NCI-H2107 treated with DMSO at 0.1 percent for 48 hours (cell line): ENCODE measurements around the gene SCAI.
"Not testable (repeated sequence)": the region's sequence is repeated elsewhere in the genome, so short reads cannot be mapped to it uniquely, and the experiment has no call there.

ENCODE experiments used
- DNase-seq: peaks from one replicate; lab custom pipeline; 2025; ENCODE audit not compliant: unreplicated experiment; lab: John Stamatoyannopoulos, UW

Gene SCAI

DNA sequence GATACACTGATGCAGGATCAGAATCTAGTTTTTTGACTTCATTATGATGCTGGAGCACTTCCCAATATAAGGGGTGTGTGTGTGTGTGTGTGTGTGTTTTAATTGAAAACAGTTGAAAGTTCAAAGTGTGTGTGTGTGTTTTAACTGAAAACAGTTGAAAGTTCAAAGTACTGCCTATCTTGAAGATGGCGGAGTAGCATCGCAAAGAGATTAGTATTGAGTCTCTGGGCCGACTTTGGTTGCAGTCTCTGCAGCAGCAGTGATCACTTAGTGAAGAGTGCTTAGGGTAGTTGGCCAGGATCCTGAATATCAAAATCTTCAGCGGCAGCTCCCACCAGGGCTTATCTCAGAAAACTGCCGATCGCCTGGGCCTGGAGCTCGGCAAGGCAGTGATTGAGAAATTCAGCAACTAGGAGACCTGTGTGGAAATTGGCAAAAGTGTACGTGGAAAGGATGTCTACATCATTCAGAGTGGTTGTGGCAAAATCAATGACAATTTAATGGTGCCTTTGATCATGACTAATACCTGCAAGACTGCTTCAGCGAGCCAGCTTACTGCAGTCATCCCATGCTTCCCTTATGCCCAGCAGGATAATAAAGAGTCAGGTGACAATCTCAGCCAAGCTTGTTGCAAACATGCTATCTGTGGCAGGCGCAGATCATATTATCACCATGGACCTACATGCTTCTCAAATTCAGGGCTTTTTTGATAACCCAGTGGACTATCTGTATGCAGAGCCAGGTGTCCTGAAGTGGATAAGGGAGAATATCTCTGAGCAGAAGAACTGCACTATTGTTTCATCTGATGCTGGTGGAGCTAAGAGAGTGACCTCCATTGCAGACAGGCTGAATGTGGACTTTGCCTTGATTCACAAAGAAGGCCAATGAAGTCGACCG, 7.3 kb upstream of the SCAI start:
- no peak for DNase-seq

DNA sequence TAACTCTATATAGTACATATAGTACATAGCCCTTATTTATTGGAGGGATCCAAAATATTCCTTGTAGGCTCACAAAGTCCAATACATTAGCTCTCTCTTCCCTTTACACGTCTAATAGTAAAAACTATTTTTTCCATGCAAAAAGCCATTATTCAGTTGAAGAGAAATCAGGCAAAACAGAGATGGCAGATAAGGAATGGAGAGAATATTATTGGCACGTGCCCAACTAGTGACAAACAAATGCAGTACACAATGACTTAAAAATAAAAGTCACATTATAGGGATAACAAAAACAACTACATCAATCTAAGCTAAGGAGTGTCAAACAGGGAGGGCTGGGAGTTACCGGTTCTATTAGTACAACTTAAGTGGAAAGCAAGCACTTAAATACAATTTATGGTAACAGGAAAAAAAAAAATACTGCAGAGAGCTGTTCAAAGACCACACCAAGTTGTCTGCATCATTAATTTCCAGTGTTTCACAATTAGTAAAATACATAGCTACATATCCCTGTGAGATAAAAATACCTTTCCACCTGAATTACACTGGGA, 4.1 kb upstream of the SCAI start:
- DNase-seq = no peak

DNA sequence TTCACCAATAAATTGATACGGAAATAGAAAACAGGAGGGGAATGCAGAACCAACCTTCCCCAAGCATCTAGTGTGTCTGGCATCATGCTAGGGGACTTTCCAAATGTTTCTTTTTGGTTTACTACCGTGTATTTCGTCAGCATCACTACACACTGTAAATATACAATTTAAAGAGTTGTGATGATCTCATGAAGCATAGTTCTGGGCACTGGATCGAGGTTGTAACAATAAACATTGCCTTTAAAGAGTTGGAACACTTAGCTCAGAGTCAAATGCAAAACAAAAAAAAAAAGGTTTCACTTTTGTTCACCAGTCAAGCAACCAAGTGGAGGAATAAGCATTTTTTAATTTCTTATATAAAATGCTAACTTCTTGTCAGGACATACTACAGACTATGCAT, 2.9 kb upstream of the SCAI start:
- DNase-seq = no peak

DNA sequence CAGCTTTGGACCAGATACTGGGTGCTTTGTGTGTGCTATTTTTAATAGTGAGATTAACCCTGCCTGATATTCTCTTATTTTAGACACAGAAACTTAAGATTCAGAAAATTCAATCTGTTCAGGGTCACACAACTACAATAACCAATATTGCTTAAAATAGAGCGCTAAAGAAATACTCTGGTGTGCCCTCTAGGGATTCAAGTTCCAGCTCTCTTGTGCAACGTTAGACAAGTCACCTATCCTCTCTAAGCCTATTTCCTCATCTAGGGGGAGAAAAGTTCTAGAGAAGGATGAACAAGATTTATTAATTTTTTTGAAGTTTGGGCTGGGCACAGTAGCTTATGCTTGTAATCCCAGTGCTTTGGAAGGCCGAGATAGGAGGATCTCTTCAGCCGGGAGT, 2.1 kb upstream of the SCAI start:
- no peak for DNase-seq

DNA sequence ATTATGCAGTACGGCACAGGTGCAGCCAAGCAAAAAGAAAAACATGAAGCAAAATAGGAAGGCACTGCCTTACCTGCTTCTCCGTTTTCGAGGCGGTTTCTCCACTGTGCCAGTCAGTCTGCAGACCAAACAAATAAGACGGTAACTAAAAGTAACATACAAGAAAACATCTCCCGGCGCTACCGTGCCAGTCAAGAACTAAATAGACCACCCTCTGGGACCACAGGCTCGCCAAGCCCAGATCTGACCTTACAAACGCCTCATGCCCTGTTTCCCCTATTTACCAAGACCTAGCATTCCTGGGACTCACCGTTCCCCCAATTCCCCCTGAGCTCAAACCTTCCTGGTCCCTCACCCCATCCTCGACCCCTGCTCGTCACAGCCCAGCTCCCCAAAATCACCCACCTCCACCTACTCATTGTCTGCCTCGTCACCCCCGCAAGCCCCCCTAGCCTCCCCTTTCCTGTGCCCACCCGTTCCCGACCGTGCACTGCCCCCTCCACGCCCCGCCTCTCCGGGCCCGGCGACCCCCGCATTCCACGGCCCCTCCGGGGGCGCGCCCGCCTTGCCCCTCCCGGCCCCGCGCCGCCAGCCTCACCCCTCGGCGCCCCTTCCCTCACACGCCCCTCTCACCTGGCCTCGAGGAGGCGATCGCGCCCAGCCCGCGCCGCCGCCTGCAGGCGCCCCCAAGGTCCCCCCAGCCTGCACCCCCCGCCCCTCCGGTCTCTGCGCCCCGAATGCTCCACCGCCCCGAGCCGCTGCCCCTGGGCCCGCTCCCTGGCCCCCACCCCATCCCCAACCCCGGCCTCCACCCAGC, 560 bp downstream of the SCAI start:
- DNase-seq = no peak

DNA sequence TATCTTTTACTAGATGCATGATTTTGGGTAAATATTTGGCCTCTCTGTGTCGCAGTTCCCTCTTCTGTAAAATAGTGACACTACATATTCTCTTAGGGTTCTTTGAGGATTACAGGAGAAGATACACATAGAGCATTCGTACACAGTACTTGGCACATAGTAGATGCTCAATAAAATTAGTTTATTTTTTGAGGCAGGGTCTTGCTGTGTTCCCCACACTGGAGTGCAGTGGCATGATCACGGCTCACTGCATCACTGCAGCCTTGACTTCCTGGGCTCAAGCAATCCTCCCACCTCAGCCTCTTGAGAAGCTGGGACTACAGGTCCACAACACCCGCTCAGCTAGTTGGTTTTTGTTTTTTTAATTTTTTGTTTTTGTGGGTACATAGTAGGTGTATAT, 1.6 kb downstream of the SCAI start:
- DNase-seq = no peak

DNA sequence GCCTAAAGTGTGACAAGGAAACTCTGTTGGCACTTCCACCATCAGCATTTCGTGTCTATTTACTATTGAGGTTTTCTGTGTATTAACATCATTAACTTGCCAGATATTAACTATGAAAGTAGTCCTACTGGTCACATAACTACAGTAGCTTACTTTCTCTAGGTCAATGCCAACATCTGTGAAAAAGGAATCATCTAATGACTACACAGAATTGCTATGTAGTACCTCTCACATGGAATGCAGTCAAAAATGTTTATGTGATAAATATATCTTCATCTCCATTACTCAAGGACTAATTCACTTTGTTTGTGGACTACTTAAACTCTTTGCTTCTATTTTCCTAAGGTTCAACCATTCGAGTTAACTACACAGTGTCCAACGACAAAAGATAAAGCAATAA, 2.1 kb downstream of the SCAI start:
- DNase-seq = no peak

DNA sequence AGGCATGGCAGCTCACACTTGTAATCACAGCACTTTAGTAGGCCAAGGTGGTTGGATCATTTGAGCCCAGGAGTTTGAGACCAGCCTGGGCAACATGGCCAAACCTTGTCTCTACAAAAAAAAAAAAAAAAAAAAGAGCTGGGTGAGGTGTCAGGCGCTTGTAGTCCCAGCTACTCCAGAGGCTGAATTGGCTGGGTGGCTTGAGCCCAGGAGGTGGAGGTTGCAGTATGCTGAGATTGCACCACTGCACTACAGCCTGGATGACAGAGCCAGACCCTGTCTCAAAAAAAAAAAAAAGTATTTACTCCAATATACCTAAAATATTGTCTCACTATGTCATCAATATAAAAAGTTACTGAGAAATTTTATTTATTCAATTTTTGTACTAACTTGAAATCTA, 2.8 kb downstream of the SCAI start:
- DNase-seq = no peak

DNA sequence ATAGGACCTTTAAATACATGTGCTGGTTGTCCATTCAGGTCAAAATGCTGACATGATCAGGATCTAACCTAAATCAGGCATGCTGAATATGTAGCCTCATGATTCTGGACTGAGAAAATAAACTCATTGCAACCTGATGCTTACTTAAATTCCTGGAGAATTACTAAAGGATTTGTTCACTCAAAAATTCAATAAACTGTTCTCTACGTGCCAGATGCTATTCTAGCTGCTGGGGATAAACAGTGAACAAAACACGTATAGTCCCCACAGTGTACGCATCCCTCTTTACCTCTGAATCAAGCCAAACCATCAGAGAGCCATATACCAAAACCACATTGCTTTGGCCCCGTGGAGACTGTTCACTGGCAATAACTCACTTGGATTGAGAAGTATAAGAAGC, 6.1 kb downstream of the SCAI start:
- DNase-seq = no peak

DNA sequence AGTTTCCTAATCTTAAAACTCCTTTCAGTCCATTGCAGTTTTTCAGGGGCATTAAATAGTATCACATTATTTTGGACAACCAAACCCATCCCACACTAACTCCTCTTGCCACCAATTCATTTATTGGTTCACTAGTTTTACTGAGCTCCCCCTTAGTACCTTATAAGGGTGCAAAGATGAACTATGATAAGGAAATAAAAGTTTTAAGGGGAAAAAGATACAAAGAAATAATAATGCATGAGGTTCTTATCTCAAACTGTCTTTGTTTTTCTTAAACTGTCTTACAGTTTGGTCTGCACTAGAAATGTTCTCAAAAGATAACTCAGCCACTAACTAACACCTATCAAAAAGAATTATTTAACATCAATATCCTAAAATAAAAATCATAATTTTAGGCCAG, 8.4 kb downstream of the SCAI start:
- no peak for DNase-seq

DNA sequence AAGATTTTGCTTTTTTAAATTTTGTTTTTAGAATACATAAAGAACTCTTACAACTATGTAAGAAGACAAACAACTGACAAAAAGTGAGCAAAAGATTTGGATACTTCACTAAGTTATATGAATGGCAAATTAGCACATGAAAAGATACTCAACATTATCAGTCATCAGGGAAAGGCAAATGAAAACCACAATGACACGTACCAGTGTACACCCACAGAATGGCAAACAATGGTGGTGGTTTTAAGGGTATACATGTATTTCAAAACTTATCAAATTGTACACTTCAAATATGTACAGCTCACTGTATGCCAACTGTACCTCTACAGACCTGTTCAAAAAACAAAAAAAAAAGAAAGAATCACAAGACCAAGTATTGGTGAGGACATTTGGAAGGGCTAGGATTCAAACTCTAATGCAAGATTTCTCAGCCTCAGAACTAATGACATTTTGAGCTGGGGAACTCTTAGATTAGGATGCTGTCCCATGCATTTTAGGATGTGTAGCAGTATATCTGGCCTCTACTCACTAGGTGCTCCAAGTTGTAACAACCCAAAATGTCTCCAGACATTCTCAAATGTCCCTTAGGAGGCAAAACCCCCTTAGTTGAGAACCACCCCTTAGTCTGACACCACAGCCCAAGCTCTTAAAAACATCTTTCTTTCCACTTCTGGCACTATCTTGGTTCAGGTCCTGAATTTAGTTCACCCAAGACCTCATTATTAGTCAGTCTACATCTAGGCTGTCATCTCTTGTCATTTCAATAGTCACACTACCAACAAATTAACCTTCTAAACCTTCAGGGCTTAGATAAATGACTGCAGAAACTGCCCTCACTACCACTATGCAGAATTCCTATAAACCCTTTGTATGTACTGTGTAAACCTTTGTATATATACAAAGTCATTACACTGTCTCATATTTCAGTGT, 9.7 kb downstream of the SCAI start:
- no peak for DNase-seq

DNA sequence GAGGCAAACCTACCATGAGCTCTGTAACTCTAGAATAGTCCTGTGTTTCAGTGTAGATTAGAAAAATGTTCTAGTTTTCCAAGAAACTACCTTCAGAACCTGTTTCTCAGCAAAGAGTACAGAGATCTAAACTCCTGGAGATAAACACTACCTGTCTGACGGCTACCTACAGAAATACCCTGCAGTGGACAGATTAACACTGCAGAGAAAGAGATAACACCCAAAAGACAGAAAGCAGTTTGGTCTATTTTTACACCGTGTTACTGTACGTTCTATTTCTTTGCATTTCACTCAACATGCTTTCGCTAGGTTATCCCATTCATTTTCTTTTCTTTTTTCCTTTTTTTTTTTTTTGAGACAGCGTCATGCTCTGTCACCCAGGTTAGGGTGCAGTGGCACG, 11.6 kb downstream of the SCAI start:
- DNase-seq = no peak

DNA sequence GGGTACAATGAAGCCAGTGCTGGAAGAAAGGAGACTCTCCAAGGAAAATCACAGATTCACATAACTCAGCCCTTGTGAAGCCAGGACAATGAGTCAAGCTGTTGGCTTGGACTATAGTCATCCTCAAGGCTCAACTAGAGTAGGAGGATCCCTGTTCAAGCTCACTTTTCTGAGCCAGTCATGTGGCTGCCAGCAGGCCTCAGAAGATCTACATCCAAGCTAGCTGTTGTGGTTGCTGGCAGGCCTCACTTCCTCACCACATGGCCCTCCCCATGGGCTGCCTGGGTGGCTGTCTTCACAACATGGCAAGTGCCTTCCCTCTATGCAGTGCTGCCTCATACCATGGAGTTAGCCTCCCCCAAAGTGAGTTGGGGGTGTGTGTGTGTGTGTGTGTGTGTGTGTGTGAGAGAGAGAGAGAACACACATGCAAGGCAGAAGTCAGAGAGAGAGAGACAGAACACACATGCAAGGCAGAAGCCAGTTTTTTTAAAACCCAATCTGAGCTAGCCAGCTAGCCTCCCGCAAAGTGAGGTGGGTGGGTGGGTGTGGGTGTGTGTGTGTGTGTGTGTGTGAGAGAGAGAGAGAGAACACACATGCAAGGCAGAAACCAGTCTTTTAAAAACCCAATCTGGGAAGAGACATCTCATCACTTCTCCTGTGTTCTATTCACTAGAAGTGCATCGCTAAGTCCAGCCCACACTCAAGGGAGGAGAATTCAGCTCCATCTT, 17.1 kb downstream of the SCAI start:
- DNase-seq = no peak

DNA sequence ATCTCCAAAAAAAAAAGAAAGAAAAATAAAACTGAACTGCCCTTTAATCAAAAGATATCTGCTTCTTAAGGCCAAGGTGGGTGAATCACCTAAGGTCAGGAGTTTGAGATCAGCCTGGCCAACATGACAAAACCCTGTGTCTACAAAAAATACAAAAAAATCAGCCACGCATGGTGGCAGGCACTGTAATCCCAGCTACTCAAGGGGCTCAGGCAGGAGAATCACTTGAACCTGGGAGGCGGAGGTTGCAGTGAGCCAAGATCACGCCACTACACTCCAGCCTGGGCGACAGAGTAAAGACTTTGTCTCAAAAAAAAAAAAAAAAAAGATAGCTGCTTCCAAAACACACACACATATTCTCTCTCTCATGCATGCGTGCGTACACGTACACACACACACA, 17.8 kb downstream of the SCAI start:
- no peak for DNase-seq

DNA sequence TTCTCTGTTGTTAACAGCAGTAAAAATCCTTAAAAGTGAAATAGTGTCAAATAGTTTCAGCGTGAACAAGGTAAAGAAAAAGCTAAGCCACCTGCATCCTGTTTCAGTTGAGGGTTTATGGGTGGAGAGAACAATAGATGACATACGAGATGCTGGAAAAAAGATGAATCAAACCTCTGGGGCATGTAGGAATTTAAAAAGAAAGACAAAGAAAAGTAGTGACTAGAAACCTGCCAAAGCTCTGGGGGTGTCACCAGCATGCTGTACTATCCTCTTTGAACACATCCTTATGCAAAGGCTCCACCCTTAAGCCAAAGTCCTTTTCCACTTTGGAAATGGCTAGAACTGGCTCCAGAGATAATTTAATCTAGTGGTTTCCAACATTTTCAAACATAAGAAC, 22.2 kb downstream of the SCAI start:
- peak; percentile 66 for DNase-seq

DNA sequence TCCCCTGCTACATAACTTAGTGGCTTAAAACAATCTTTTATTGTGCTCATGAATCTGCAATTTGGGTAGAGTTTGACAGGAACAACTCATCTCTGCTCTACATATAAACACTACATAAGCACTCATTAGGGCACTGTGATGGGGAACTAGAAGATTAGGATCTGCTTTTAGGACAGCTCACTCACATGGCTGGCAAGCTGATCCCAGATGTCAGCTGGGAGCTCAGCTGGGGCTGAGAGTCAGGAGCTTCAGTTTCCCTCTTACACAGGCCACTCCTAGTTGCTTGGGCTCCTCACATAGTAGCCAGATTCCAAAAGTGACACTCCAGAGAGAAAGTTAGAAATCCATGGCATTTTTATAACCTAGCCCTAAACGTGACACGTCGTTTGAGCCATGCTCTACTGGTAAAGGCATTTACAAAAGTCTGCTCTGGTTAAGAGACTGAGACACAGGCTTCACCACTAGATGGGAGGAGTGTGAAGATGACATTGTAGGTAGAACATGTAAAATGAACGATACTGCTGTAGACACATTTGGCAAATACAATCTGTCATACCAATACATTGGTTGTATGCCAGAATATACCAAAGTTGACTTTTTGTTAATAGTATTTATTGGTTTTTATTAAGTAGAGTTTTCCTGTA, 23.6 kb downstream of the SCAI start:
- no peak for DNase-seq

DNA sequence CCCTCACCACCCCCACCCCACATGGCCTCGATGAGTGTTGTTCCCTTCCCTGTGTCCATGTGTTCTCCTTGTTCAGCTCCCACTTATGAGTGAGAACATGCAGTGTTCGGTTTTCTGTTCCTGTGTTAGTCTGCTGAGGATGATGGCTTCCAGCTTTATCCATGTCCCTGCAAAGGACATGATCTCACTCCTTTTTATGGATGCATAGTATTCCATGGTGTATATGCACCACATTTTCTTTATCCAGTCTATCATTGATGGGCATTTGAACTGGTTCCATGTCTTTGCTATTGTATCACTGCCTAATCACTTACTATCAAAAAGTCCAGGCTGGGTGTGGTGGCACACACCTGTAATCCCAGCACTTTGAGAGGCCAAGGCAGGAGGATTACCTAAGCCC, 24.6 kb downstream of the SCAI start:
- not testable (repeated sequence) for DNase-seq

DNA sequence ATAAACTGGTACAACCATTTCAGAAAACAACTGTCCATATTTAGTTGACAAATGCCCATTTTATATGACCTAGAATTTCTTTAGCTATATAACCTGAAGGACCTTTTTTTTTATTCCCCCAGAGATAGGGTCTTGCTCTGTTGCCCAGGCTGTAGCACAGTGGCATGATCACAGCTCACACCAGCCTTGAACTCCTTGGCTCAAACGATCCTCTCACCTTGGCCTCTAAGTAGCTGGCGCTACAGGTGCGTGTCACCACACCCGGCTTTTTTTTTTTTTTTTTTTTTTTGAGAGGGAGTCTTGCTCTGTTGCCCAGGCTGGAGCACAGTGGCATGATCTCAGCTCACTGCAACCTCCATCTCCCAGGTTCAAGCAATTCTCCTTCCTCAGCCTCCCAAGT, 28.8 kb downstream of the SCAI start:
- DNase-seq = not testable (repeated sequence)

DNA sequence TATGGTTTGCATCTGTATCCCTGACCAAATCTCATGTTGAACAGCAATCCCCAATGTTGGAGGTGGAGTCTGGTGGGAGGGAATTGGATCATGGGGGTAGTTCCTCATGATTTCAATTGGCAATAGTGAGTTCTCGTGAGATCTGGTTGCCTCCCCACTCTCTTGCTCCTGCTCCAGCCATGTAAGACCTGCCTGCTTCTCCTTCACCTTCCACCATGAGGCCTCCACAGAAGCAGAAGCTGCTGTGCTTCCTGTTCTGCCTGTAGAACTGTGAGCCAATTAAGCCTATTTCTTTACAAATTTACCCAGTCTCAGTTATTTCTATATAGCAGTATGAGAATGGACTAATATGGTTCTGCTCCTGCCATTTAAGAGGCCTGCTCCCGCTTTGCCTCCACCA, 32.9 kb downstream of the SCAI start:
- DNase-seq = no peak

DNA sequence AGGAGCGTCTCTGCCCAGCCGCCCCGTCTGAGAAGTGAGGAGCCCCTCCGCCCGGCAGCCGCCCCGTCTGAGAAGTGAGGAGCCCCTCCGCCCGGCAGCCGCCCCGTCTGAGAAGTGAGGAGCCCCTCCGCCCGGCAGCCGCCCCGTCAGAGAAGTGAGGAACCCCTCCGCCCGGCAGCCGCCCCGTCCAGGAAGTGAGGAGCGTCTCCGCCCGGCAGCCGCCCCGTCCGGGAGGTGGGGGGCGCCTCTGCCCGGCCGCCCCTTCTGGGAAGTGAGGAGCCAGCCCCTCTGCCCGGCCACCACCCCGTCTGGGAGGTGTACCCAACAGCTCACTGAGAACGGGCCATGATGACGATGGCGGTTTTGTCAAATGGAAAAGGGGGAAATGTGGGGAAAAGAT, 34.8 kb downstream of the SCAI start:
- DNase-seq = not testable (repeated sequence)
